WTC11 (cell line): ENCODE results near the gene HPDL.

Experiments
- ATF2 ChIP-seq: sonication (generic); formaldehyde crosslinking; IDR thresholded peaks from 2 replicates; pipeline ENCODE4 v1.8.1; 2022; ENCODE audit warnings: low read depth, missing genetic modification reagents, borderline replicate concordance
- CREB1 ChIP-seq: sonication (generic); formaldehyde crosslinking; IDR thresholded peaks from 2 replicates; pipeline ENCODE4 v1.8.0; 2023; ENCODE audit warnings: mild to moderate bottlenecking, missing genetic modification reagents
- CTCF ChIP-seq: fragments of 200-600 bp; IDR thresholded peaks from 2 replicates; pipeline ENCODE4 v1.8.0; 2022; ENCODE audit warnings: antibody characterized with exemption
- ESRRA ChIP-seq: sonication (generic); formaldehyde crosslinking; IDR thresholded peaks from 2 replicates; pipeline ENCODE4 v1.8.1; 2022; ENCODE audit warnings: mild to moderate bottlenecking, missing genetic modification reagents, borderline replicate concordance
- FOXK1 ChIP-seq: sonication (generic); formaldehyde crosslinking; IDR thresholded peaks from 2 replicates; pipeline ENCODE4 v1.8.0; 2022; ENCODE audit warnings: mild to moderate bottlenecking, moderate library complexity, missing genetic modification reagents
- GABPB1 ChIP-seq: sonication (generic); formaldehyde crosslinking; IDR thresholded peaks from 2 replicates; pipeline ENCODE4 v1.8.1; 2023; ENCODE audit warnings: mild to moderate bottlenecking, missing genetic modification reagents
- HMGXB4 ChIP-seq: sonication (generic); formaldehyde crosslinking; IDR thresholded peaks from 2 replicates; pipeline ENCODE4 v1.8.1; 2023; ENCODE audit warnings: mild to moderate bottlenecking, moderate library complexity, missing genetic modification reagents
- KAT7 ChIP-seq: sonication (generic); formaldehyde crosslinking; IDR thresholded peaks from 2 replicates; pipeline ENCODE4 v1.8.1; 2023; ENCODE audit warnings: missing genetic modification reagents, mild to moderate bottlenecking, borderline replicate concordance
- NR2C2 ChIP-seq: sonication (generic); formaldehyde crosslinking; IDR thresholded peaks from 2 replicates; pipeline ENCODE4 v1.8.0; 2022; ENCODE audit warnings: mild to moderate bottlenecking, missing genetic modification reagents
- TEAD4 ChIP-seq: sonication (generic); formaldehyde crosslinking; IDR thresholded peaks from 2 replicates; pipeline ENCODE4 v1.8.0; 2022; ENCODE audit warnings: mild to moderate bottlenecking, missing genetic modification reagents
- ZNF121 ChIP-seq: sonication (generic); formaldehyde crosslinking; IDR thresholded peaks from 2 replicates; pipeline ENCODE4 v1.8.0; 2023; ENCODE audit warnings: missing genetic modification reagents
- ZNF263 ChIP-seq: sonication (generic); formaldehyde crosslinking; IDR thresholded peaks from 2 replicates; pipeline ENCODE4 v1.8.1; 2022; ENCODE audit warnings: low read depth, mild to moderate bottlenecking, moderate library complexity, missing genetic modification reagents
- TF ChIP-seq, protein P1 (sequence below): sonication (generic); formaldehyde crosslinking; IDR thresholded peaks from 2 replicates; pipeline ENCODE4 v1.8.1; 2023; ENCODE audit warnings: mild to moderate bottlenecking, missing genetic modification reagents, borderline replicate concordance
- TF ChIP-seq, protein P2 (sequence below): sonication (generic); formaldehyde crosslinking; IDR thresholded peaks from 2 replicates; pipeline ENCODE4 v1.8.0; 2022; ENCODE audit warnings: mild to moderate bottlenecking, missing genetic modification reagents

DNA sequence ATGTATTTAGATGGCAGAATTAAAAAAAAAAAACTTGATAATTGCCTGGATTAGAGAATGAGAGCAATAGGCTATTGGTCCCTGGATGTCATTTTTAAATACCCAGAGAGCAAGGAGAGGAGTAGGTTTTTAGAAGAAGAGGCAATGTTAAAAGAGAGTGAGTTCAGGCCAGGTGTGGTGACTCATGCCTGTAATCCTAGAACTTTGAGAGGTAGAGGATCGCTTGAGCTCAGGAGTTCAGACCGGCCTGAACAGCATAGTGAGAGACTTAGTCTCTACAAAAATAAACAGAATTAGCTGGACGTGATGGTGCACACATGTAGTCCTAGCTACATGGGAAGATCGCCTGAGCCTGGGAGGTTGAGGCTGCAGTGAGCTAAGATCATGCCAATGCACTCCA is 29.5 kb downstream of the HPDL start:
- TF ChIP-seq CTCF (no peak), ESRRA (CRISPR knock-in tag) (no peak), CREB1 (no peak), GABPB1 (no peak), ZNF263 (CRISPR knock-in tag) (no peak), ATF2 (CRISPR knock-in tag) (no peak), NR2C2 (no peak), FOXK1 (CRISPR knock-in tag) (no peak), KAT7 (CRISPR knock-in tag) (no peak), ZNF121 (CRISPR knock-in tag) (no peak), HMGXB4 (CRISPR knock-in tag) (no peak), TEAD4 (CRISPR knock-in tag) (no peak)
- TF ChIP-seq, protein P1, sequence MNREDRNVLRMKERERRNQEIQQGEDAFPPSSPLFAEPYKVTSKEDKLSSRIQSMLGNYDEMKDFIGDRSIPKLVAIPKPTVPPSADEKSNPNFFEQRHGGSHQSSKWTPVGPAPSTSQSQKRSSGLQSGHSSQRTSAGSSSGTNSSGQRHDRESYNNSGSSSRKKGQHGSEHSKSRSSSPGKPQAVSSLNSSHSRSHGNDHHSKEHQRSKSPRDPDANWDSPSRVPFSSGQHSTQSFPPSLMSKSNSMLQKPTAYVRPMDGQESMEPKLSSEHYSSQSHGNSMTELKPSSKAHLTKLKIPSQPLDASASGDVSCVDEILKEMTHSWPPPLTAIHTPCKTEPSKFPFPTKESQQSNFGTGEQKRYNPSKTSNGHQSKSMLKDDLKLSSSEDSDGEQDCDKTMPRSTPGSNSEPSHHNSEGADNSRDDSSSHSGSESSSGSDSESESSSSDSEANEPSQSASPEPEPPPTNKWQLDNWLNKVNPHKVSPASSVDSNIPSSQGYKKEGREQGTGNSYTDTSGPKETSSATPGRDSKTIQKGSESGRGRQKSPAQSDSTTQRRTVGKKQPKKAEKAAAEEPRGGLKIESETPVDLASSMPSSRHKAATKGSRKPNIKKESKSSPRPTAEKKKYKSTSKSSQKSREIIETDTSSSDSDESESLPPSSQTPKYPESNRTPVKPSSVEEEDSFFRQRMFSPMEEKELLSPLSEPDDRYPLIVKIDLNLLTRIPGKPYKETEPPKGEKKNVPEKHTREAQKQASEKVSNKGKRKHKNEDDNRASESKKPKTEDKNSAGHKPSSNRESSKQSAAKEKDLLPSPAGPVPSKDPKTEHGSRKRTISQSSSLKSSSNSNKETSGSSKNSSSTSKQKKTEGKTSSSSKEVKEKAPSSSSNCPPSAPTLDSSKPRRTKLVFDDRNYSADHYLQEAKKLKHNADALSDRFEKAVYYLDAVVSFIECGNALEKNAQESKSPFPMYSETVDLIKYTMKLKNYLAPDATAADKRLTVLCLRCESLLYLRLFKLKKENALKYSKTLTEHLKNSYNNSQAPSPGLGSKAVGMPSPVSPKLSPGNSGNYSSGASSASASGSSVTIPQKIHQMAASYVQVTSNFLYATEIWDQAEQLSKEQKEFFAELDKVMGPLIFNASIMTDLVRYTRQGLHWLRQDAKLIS: no peak
- TF ChIP-seq, protein P2, sequence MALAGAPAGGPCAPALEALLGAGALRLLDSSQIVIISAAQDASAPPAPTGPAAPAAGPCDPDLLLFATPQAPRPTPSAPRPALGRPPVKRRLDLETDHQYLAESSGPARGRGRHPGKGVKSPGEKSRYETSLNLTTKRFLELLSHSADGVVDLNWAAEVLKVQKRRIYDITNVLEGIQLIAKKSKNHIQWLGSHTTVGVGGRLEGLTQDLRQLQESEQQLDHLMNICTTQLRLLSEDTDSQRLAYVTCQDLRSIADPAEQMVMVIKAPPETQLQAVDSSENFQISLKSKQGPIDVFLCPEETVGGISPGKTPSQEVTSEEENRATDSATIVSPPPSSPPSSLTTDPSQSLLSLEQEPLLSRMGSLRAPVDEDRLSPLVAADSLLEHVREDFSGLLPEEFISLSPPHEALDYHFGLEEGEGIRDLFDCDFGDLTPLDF (CRISPR knock-in tag): no peak
